ENCODE measurements around the gene LRRC46.

The LRRC46 gene

GRCh38 chr17:47875011-47875985 lies 43.8 kb downstream of the LRRC46 start:
- H3K4me3 ChIP-seq (ENCODE audit: low read depth, low read length): no peak overlapping the region

DNA sequence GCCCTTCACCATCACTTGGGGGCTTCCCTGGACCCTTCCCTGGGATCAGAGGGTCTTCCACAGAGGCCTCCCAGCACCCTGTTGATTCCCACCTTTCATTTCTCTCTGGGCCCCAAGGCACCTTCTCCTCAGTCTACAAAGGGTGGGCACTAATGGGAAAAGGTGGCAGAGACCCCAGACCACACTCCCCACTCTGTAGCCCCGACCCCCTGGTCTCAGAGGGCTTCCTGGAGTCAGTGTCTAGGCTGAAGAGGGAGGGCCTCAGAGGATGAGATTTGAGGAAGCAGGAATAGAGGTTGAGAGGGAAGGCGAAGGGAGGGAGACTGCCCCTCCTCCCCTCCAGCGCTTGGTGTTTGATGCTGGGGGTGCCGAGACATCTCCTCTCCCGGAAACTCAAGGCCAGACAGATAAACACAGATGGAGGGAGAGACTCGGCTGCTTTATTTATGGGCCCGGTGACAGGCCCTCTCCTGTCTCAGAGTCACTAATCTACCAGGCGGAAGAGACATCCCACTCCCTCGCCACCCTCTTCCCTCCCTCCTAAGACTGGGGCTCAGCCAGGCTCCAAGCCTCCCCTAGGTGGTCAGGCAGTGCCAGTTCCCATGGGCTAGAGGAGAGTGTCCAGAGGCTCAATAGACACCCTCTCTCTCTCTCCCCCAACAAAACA lies 46.0 kb downstream of the LRRC46 start:
- H3K4me3 ChIP-seq (ENCODE audit: low read depth, low read length): no peak overlapping the region

DNA sequence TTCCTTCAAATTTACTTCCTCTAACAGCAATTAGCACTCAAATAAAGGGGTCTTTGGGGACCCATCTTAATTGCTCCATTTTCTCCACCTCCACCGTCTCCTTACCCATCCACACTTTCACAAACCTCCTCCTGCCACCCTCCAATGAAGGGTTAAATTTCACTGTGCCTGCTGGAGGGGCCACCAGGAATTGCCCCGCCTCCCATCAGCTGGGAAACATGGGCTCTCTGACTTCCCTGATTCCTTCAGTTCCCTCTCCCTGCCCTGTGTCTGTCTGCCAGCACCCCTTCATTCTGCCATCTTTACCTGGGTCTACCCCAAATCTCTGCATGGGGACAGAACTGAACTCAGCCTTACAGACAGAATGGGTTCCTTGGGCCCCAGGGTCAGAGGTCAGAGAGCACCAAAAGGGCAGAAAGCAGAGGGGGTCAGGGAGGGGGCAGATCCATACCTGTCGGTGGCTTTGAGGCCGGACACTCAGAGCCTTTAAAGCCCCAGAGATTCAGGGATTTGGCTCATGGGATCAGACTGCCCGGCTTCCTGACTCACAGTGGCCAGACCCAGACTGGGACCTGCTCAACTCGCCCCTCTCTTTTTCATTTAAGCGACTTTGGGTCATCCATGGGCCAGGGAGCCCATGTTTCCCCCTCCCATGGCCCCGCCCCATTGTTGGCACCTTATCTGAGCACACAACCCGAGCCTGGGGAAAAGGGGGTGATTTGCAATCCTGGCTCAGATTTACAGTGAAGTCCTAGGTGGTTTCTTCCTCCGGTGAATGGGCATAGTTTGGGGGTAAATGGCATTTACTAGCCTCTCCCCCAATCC lies 46.9 kb downstream of the LRRC46 start:
- H3K4me3 ChIP-seq (ENCODE audit: low read depth, low read length): no peak overlapping the region

DNA sequence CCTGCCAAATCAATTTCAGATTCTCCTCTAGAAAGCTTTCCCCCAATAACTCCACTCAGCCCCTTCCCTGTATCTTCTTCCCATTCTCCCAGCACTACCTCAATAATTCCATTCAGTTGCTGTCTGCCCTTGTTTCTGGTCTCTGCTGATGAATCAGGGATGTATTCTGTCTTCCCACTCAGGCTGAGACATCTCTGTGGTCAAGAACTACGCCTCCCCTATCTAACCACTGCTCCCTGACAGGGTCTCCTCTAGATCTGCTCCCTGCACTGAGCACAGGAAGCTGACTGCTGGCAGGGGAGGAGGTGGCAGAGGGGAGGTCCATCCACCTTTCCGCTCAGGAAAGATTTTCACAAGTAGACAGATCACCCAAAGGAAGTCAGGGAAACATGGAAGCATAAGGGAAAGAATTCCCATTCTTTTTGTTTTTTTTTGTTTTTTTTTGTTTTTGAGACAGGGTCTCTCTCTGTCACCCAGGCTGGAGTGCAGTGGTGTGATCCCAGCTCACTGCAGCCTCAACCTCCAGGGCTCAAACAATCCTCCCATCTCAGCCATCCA lies 47.6 kb downstream of the LRRC46 start:
- H3K4me3 ChIP-seq (ENCODE audit: low read depth, low read length): no peak overlapping the region

- H3K4me3 ChIP-seq (ENCODE audit: low read depth, low read length): no peak overlapping the region
Observed at GRCh38 chr17:47879776-47880454, 48.4 kb downstream of the LRRC46 start.

DNA sequence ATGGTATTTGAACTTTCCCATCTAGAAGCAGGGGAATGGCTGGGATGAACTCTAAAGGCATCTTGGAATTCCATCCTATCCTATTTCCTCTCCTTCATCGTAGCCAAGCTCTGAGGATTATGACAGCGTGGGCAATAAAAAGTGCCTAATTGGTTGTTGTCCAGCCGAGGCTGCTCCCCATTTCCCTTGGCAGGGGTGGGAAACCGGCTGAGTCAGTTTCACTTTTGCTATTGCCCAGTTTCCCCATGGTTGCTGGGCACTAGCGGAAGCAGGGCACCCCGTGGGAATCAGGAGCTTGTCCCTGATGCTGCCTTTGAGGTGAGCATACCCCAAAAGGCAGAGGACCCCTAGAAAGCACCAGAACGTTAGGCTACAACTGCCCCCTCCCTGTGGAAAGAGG lies 50.8 kb downstream of the LRRC46 start:
- no peak overlapping the region for H3K4me3 ChIP-seq (ENCODE audit: low read depth, low read length)

- H3K4me3 ChIP-seq (ENCODE audit: low read depth, low read length): no peak overlapping the region
Observed at GRCh38 chr17:47882695-47883588, 51.5 kb downstream of the LRRC46 start.

GRCh38 chr17:47883589-47884426 lies 52.3 kb downstream of the LRRC46 start:
- no peak overlapping the region for H3K4me3 ChIP-seq (ENCODE audit: low read depth, low read length)

- H3K4me3 ChIP-seq (ENCODE audit: low read depth, low read length): no peak overlapping the region
Observed at GRCh38 chr17:47884427-47884740, 52.9 kb downstream of the LRRC46 start.

GRCh38 chr17:47884905-47885730 lies 53.6 kb downstream of the LRRC46 start:
- H3K4me3 ChIP-seq (ENCODE audit: low read depth, low read length): no peak overlapping the region

Measured in iPS-11a (cell line).